Measurements from ENCODE around the gene NFE2L1.

DNA sequence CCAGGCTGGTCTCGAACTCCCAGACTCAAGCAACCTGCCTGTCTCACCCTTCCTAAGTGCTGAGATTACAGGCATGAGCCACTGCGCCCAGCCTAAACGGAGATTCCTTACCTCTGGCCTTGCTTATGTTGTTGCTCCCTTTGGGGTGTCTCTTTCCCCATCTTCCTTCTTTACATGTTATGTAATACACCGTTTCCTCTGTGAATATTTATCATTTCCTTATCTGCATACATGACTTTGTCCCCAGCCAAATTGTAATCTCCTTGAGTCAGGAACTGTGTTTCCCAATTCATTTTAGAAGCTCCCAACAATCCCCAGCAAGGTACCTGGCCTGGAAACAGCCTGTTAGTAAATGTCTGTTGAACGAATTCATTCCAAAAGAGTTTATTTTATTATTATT, 26.2 kb upstream of the NFE2L1 start:
- TF ChIP-seq CTCF (conservative IDR thresholded peaks at IDR 0.05) (no peak), EZH2 (IDR thresholded peaks at IDR 0.05; ENCODE audit: low read depth) (no peak)

Data from PC-9 (cell line).